H9 (cell line): ENCODE results near the gene GALNT5. TPM values are rescaled to one million over a fixed set of nuclear protein-coding genes. Genes with fewer than 3 reads are reported as not detected.

Source experiments
- DNase-seq: peaks from one replicate; pipeline ENCODE4 v3.0.0-alpha.2; 2017
- H2AFZ ChIP-seq: one replicate; pipeline ENCODE4 v1.6.1; 2013; ENCODE audit warnings: mild to moderate bottlenecking, low read length, control low read depth, moderate library complexity
- H2AK5ac ChIP-seq: 2 replicates; pipeline ENCODE4 v1.6.1; 2013; ENCODE audit warnings: low read length, control low read depth, mixed read lengths; ENCODE audit not compliant: insufficient read length
- H2BK120ac ChIP-seq: one replicate; pipeline ENCODE4 v1.6.1; 2013; ENCODE audit warnings: low read depth, mild to moderate bottlenecking, low read length, control low read depth, inconsistent platforms; ENCODE audit not compliant: poor library complexity, severe bottlenecking
- H2BK12ac ChIP-seq: 2 replicates; pipeline ENCODE4 v1.6.1; 2013; ENCODE audit warnings: low read length, control low read depth, mixed read lengths, low read depth; ENCODE audit not compliant: insufficient read length
- H2BK15ac ChIP-seq: 2 replicates; pipeline ENCODE4 v1.6.1; 2013; ENCODE audit warnings: low read depth, low read length, control low read depth
- H2BK20ac ChIP-seq: one replicate; pipeline ENCODE4 v1.6.1; 2013; ENCODE audit warnings: low read depth, mild to moderate bottlenecking, low read length, control low read depth, inconsistent platforms; ENCODE audit not compliant: poor library complexity, severe bottlenecking
- H2BK5ac ChIP-seq: 2 replicates; pipeline ENCODE4 v1.6.1; 2013; ENCODE audit warnings: low read length, control low read depth, mixed read lengths; ENCODE audit not compliant: insufficient read length
- H3K14ac ChIP-seq: 2 replicates; pipeline ENCODE4 v1.6.1; 2013; ENCODE audit warnings: low read length, control low read depth; ENCODE audit not compliant: insufficient read depth
- H3K18ac ChIP-seq: 2 replicates; pipeline ENCODE4 v1.6.1; 2013; ENCODE audit warnings: low read depth, mild to moderate bottlenecking, mixed read lengths, low read length, control low read depth; ENCODE audit not compliant: insufficient read length
- H3K23ac ChIP-seq: 2 replicates; pipeline ENCODE4 v1.6.1; 2013; ENCODE audit warnings: low read length, control low read depth, mixed read lengths, low read depth; ENCODE audit not compliant: insufficient read length
- H3K23me2 ChIP-seq: 2 replicates; pipeline ENCODE4 v1.6.1; 2013; ENCODE audit warnings: low read depth, mild to moderate bottlenecking, mixed read lengths, low read length, control low read depth; ENCODE audit not compliant: insufficient read length, poor library complexity, severe bottlenecking
- H3K27ac ChIP-seq: 2 replicates; pipeline ENCODE4 v1.5.1; 2013; ENCODE audit warnings: low read length, control low read depth, mixed read lengths, low read depth; ENCODE audit not compliant: insufficient read length
- H3K27me3 ChIP-seq: 2 replicates; pipeline ENCODE4 v1.6.1; 2013; ENCODE audit warnings: low read length, control low read depth, inconsistent platforms; ENCODE audit not compliant: insufficient read depth
- H3K4ac ChIP-seq: 2 replicates; pipeline ENCODE4 v1.6.1; 2013; ENCODE audit warnings: low read depth, mild to moderate bottlenecking, control low read depth, inconsistent platforms, low read length, moderate library complexity
- H3K4me1 ChIP-seq: 2 replicates; pipeline ENCODE4 v1.6.1; 2013; ENCODE audit warnings: low read length, control low read depth, inconsistent platforms; ENCODE audit not compliant: insufficient read depth
- H3K4me2 ChIP-seq: 2 replicates; pipeline ENCODE4 v1.6.1; 2013; ENCODE audit warnings: low read length, control low read depth, mixed read lengths; ENCODE audit not compliant: insufficient read length, insufficient read depth
- H3K56ac ChIP-seq: 2 replicates; pipeline ENCODE4 v1.6.1; 2013; ENCODE audit warnings: low read depth, mild to moderate bottlenecking, mixed read lengths, low read length, control low read depth; ENCODE audit not compliant: insufficient read length
- H3K79me1 ChIP-seq: 2 replicates; pipeline ENCODE4 v1.6.1; 2013; ENCODE audit warnings: low read depth, mild to moderate bottlenecking, moderate library complexity, low read length, control low read depth, inconsistent platforms; ENCODE audit not compliant: insufficient read depth, poor library complexity, severe bottlenecking
- H3K79me2 ChIP-seq: 2 replicates; pipeline ENCODE4 v1.6.1; 2013; ENCODE audit warnings: low read length, control low read depth, inconsistent platforms; ENCODE audit not compliant: insufficient read depth
- H3K9ac ChIP-seq: 2 replicates; pipeline ENCODE4 v1.6.1; 2013; ENCODE audit warnings: low read length, control low read depth, mixed read lengths; ENCODE audit not compliant: insufficient read length; ENCODE audit errors: extremely low read depth
- H3K9me3 ChIP-seq: one replicate; pipeline ENCODE4 v1.6.1; 2013; ENCODE audit warnings: low read depth, low read length, inconsistent platforms; ENCODE audit not compliant: control insufficient read depth
- H3T11ph ChIP-seq: one replicate; pipeline ENCODE4 v1.6.1; 2013; ENCODE audit warnings: mild to moderate bottlenecking, low read length, control low read depth, inconsistent platforms
- H4K20me1 ChIP-seq: one replicate; pipeline ENCODE4 v1.6.1; 2013; ENCODE audit not compliant: control insufficient read depth, insufficient read length, insufficient read depth
- H4K5ac ChIP-seq: 2 replicates; pipeline ENCODE4 v1.6.1; 2013; ENCODE audit warnings: low read depth, mild to moderate bottlenecking, mixed read lengths, low read length, control low read depth; ENCODE audit not compliant: insufficient read length
- H4K8ac ChIP-seq: replicated peaks from 2 replicates; pipeline ENCODE4 v1.6.1; 2013; ENCODE audit warnings: low read length, control low read depth, mixed read lengths, low read depth; ENCODE audit not compliant: insufficient read length
- H4K91ac ChIP-seq: 2 replicates; pipeline ENCODE4 v1.6.1; 2013; ENCODE audit warnings: low read depth, mild to moderate bottlenecking, moderate library complexity, mixed read lengths, low read length, control low read depth; ENCODE audit not compliant: insufficient read length
- H3K27ac Mint-ChIP-seq, 3 experiments: 2 replicates in 2 of 3; 3 replicates in 1 of 3; pipeline ENCODE4 v1.8.0; 2020 to 2021; ENCODE audit warnings: mixed read lengths in 3 of 3, mild to moderate bottlenecking in 1 of 3, moderate library complexity in 1 of 3
- H3K27me3 Mint-ChIP-seq: 2 replicates; pipeline ENCODE4 v1.8.0; 2021; ENCODE audit warnings: low read depth, mild to moderate bottlenecking, moderate library complexity, mixed read lengths
- H3K36me3 Mint-ChIP-seq, 3 experiments: 2 replicates in 2 of 3; 3 replicates in 1 of 3; pipeline ENCODE4 v1.8.0; 2020 to 2021; ENCODE audit warnings: low read depth in 3 of 3, mixed read lengths in 3 of 3; ENCODE audit not compliant: insufficient read depth in 1 of 3
- H3K4me1 Mint-ChIP-seq, 2 experiments: 2 replicates each; pipeline ENCODE4 v1.8.0; 2020; ENCODE audit warnings: mixed read lengths in 2 of 2
- H3K4me3 Mint-ChIP-seq, 2 experiments: 2 replicates in 1 of 2; 3 replicates in 1 of 2; pipeline ENCODE4 v1.8.0; 2020 to 2021; ENCODE audit warnings: mild to moderate bottlenecking in 2 of 2, mixed read lengths in 2 of 2, moderate library complexity in 1 of 2
- H3K9me3 Mint-ChIP-seq, 2 experiments: 2 replicates in 1 of 2; 3 replicates in 1 of 2; pipeline ENCODE4 v1.8.0; 2020; ENCODE audit warnings: mild to moderate bottlenecking in 2 of 2, mixed read lengths in 2 of 2, moderate library complexity in 1 of 2
- CTCF ChIP-seq: fragments of 200-600 bp; sonication (generic); conservative IDR thresholded peaks from 3 replicates; pipeline ENCODE4 v1.8.0; 2021; ENCODE audit warnings: antibody characterized with exemption, mild to moderate bottlenecking
- WGBS: extraction: QIAGEN DNeasy Blood & Tissue Kit; methylation state at CpG from one replicate; pipeline ENCODE4 v1.1.7; 2013; ENCODE audit warnings: missing lambda C conversion rate, low lambda C conversion rate, mixed read lengths; ENCODE audit not compliant: insufficient read length; ENCODE audit errors: extremely low coverage; 5-methylcytosine and 5-hydroxymethylcytosine counted together
- total RNA-seq: library from RNA; stranded (reverse); gene quantifications from 2 replicates; pipeline ENCODE4 v1.2.1, GENCODE V29; 2021

Gene GALNT5
- total RNA-seq, 1 experiment from 2014 or later = 0.17 TPM

- Histone ChIP-seq H3K23ac (no peak overlapping the region), H3T11ph (no peak overlapping the region), H3K4me1 (no peaks in the 10 kb centered on the region), H4K91ac (no peak overlapping the region), H3K23me2 (no peaks in the 10 kb centered on the region), H3K4me2 (no peak overlapping the region), H3K27me3 (no peaks in the 10 kb centered on the region), H3K79me1 (no peaks in the 10 kb centered on the region), H4K5ac (no peak overlapping the region), H2BK15ac (no peak overlapping the region), H3K56ac (no peak overlapping the region), H3K79me2 (no peaks in the 10 kb centered on the region), H3K4ac (no peak overlapping the region), H2BK5ac (no peak overlapping the region), H2AK5ac (no peak overlapping the region), H4K8ac (no peak overlapping the region), H2BK20ac (no peak overlapping the region), H3K9ac (no peak overlapping the region), H4K20me1 (no peaks in the 10 kb centered on the region), H3K14ac (no peak overlapping the region), H2AFZ (no peak overlapping the region), H3K18ac (no peak overlapping the region), H2BK12ac (no peak overlapping the region), H2BK120ac (no peak overlapping the region), H3K27ac (no peak overlapping the region), H3K9me3 (no peaks in the 10 kb centered on the region)
- DNase-seq = no peak
- Mint-ChIP-seq H3K27me3 (no peaks in the 10 kb centered on the region; the same call in none of the 2 replicates), H3K4me3 (no peak overlapping the region), H3K4me1 (no peaks in the 10 kb centered on the region), H3K36me3 (peaks cover 7 to 22% (median 12%) of the 10 kb centered on the region in 3 experiments), H3K9me3 (peaks cover 20 to 22% of the 10 kb centered on the region in 2 experiments), H3K27ac (no peak overlapping the region)
- no CpG with 5 or more reads among the region's 2 CpGs for WGBS
- TF ChIP-seq CTCF = no peak
Observed at GRCh38 chr2:157362627-157363026, 105.1 kb downstream of the GALNT5 start.
